Kidney epithelial cell (primary cell): ENCODE results near the gene NSL1. TPM values are rescaled to one million over a fixed set of nuclear protein-coding genes. Genes with fewer than 3 reads are reported as not detected.

ENCODE experiments used
- DNase-seq: peaks from one replicate; pipeline ENCODE4 v3.0.0-alpha.2; 2010; ENCODE audit warnings: low read depth
- H3K27me3 ChIP-seq: 2 replicates; pipeline ENCODE4 v1.6.0; 2011; ENCODE audit warnings: low read length; ENCODE audit not compliant: control insufficient read depth, insufficient read depth
- H3K36me3 ChIP-seq: 2 replicates; pipeline ENCODE4 v1.5.1; 2011; ENCODE audit warnings: low read length; ENCODE audit not compliant: control insufficient read depth, insufficient read depth
- H3K4me3 ChIP-seq: 2 replicates; pipeline ENCODE4 v1.5.1; 2011; ENCODE audit warnings: low read depth, mild to moderate bottlenecking, control low read depth, low read length
- CTCF ChIP-seq: IDR thresholded peaks from 2 replicates; pipeline ENCODE4 v1.5.1; 2011; ENCODE audit warnings: mild to moderate bottlenecking, moderate library complexity, low read length, control low read depth, inconsistent platforms; ENCODE audit not compliant: insufficient read depth, poor library complexity, severe bottlenecking
- total RNA-seq: library from RNA; depleted of rRNA; stranded (reverse); fragments of >200 nt; gene quantifications from 2 replicates; pipeline ENCODE4 v1.2.3, GENCODE V29; 2015

Gene NSL1
- total RNA-seq, 1 donor from 2014 or later = 28.2 TPM

GRCh38 chr1:212701910-212702309, 89.7 kb downstream of the NSL1 start:
- Histone ChIP-seq H3K36me3 (no peaks in the 10 kb centered on the region), H3K4me3 (no peak overlapping the region), H3K27me3 (peaks cover 26% of the 10 kb centered on the region)
- DNase-seq = no peak
- TF ChIP-seq CTCF = no peak

GRCh38 chr1:212700892-212701819, 90.4 kb downstream of the NSL1 start:
- no peaks in the 10 kb centered on the region for H3K36me3 ChIP-seq
- peak; percentile 18 for TF ChIP-seq CTCF
- H3K27me3 ChIP-seq = peaks cover 26% of the 10 kb centered on the region
- H3K4me3 ChIP-seq = peak overlapping the region; percentile 40
- no peak for DNase-seq

GRCh38 chr1:212700223-212700891, 91.2 kb downstream of the NSL1 start:
- TF ChIP-seq CTCF = no peak
- Histone ChIP-seq H3K4me3 (peak overlapping the region; percentile 40), H3K36me3 (no peaks in the 10 kb centered on the region), H3K27me3 (peaks cover 26% of the 10 kb centered on the region)
- no peak for DNase-seq

GRCh38 chr1:212699625-212700222, 91.9 kb downstream of the NSL1 start, which contains the start of gene BATF3:
BATF3 (minus strand) TSS chr1:212699840; CDS start chr1:212699762, 78 bp downstream.
- Histone ChIP-seq H3K36me3 (no peaks in the 10 kb centered on the region), H3K4me3 (peak within 1 kb of the TSS; percentile 40), H3K27me3 (peaks cover 26% of the 10 kb centered on the region)
- no peak for DNase-seq
- TF ChIP-seq CTCF = no peak

- peak; percentile 50 for TF ChIP-seq CTCF
- H3K36me3 ChIP-seq = no peaks in the 10 kb centered on the region
- H3K4me3 ChIP-seq = peak overlapping the region; percentile 40
- H3K27me3 ChIP-seq = peaks cover 26% of the 10 kb centered on the region
- no peak for DNase-seq
These were observed 92.4 kb downstream of the NSL1 start for GRCh38 chr1:212699104-212699624.
